Measurements from ENCODE around the gene EFHB. TPM values are rescaled to one million over a fixed set of nuclear protein-coding genes. Genes with fewer than 3 reads are reported as not detected.
A peak's percentile ranks its signal among the peaks of the same experiment; 100 is the strongest.

The EFHB gene
- total and polyA plus RNA-seq, 2 of the 13 experiments (the other 11 are each of a cell fraction or from before 2014, with no cell fraction given), result 0.15 to 0.42 TPM

DNA sequence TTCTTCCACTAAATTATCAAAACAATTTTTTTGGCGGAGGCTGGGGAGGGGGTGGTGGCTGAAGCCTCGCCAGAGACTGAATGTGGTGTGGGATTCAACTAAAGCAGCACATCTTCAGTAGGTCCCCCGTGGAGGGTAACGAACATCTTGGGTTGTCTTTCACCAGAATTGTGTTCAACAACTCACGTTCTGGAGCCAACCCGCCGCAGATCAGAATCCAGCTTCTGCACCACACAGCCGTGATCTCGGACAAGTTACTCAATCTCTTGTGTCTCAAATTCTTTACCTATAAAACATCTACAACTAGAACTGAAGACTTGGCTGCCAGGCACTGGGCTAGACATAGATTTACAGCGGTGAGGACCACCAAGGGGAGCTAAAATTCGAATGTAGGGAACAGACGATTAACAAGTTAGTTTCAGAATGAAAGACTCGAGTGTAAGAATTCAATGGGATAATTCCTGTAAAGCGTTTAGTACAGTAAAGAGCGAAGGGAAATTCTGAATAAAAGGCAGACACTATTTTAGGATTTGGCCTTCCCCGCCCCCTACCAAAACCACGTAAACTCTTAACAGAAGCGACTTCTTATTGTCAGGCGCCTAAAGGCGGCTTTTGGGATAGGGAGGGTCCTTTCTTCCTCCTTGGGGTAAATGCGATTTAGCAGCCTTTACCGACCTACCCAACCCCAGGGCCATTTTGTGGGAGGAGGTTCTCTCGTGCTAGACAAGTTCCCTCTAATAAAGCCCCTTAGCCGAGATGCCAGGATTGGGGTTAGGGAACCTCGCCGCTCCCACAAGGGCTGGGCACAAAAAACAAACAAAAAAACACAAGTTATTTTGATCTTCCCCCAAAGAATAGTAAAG, 12.2 kb upstream of the EFHB start (continued):
- 0 out of 2 replicates have a peak, but pooled peaks have one; percentile 12 for TF ChIP-seq ZNF816 (CRISPR knock-in tag; IDR thresholded peaks at IDR 0.05; ENCODE audit: borderline replicate concordance)
- TF ChIP-seq ZBTB49 (CRISPR knock-in tag; IDR thresholded peaks at IDR 0.05; ENCODE audit: borderline replicate concordance), result no peak
- TF ChIP-seq ZNF20 (CRISPR knock-in tag; IDR thresholded peaks at IDR 0.05), result no peak
- TF ChIP-seq, protein P1, sequence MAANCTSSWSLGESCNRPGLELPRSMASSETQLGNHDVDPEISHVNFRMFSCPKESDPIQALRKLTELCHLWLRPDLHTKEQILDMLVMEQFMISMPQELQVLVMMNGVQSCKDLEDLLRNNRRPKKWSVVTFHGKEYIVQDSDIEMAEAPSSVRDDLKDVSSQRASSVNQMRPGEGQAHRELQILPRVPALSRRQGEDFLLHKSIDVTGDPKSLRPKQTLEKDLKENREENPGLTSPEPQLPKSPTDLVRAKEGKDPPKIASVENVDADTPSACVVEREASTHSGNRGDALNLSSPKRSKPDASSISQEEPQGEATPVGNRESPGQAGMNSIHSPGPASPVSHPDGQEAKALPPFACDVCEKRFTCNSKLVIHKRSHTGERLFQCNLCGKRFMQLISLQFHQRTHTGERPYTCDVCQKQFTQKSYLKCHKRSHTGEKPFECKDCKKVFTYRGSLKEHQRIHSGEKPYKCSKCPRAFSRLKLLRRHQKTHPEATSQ (CRISPR knock-in tag; IDR thresholded peaks at IDR 0.05; ENCODE audit: borderline replicate concordance), result no peak
- no peak for TF ChIP-seq ATAD3A (CRISPR knock-in tag; IDR thresholded peaks at IDR 0.05)
- TF ChIP-seq ZBTB3 (CRISPR knock-in tag; IDR thresholded peaks at IDR 0.05; ENCODE audit: borderline replicate concordance, low read depth), result 0 out of 2 replicates have a peak, but pooled peaks have one; percentile 48
- peak; percentile 2 for TF ChIP-seq ZEB1 (IDR thresholded peaks at IDR 0.05; ENCODE audit: insufficient replicate concordance, low read depth)
- peak; percentile 71; the same call in 1 of the 2 replicates for TF ChIP-seq ZNF33B (CRISPR knock-in tag; IDR thresholded peaks at IDR 0.05)
- no peak for TF ChIP-seq ZSCAN25 (CRISPR knock-in tag; IDR thresholded peaks at IDR 0.05)
- TF ChIP-seq PHF5A (CRISPR knock-in tag; IDR thresholded peaks at IDR 0.05; ENCODE audit: low read depth, unreplicated experiment), result no peak
- TF ChIP-seq ZNF383 (CRISPR knock-in tag; IDR thresholded peaks at IDR 0.05; ENCODE audit: borderline replicate concordance), result peak; percentile 65; the same call in 1 of the 2 replicates
- TF ChIP-seq, protein P2, sequence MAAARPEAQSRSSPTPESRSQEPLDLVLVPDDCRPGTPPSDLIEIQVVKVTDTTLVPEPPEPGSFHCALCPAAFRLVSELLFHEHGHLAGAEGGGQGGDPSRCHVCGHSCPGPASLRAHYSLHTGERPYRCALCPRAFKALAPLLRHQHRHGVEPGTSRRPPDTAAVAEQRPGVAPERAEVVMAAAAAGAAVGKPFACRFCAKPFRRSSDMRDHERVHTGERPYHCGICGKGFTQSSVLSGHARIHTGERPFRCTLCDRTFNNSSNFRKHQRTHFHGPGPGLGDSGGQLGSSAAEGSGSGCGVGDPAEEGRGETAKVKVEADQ (CRISPR knock-in tag; IDR thresholded peaks at IDR 0.05; ENCODE audit: borderline replicate concordance), result 0 out of 2 replicates have a peak, but pooled peaks have one; percentile 10
- TF ChIP-seq ZBTB38 (CRISPR knock-in tag; IDR thresholded peaks at IDR 0.05), result peak; percentile 24; the same call in 1 of the 2 replicates
- no peak for TF ChIP-seq MED1 (CRISPR knock-in tag; IDR thresholded peaks at IDR 0.05)
- no peak for TF ChIP-seq ZNF569 (CRISPR knock-in tag; IDR thresholded peaks at IDR 0.05; ENCODE audit: borderline replicate concordance)

Data from HepG2 (cell line).